HG03060 (cell line): ENCODE data around the gene JAZF1.

ENCODE experiments used
- ATAC-seq: cut with Tn5 transposase; IDR thresholded peaks from one replicate; pipeline ENCODE4 v1.9.1; 2021; ENCODE audit warnings: low read depth, moderate number of reproducible peaks; ENCODE audit not compliant: unreplicated experiment

Gene JAZF1

GRCh38 chr7:28180364-28181147, at the start of gene JAZF1:
Gene JAZF1 (minus strand): TSS chr7:28180795.
- no peak for ATAC-seq

- no peak for ATAC-seq
Observed at GRCh38 chr7:28230261-28230660, 49.7 kb upstream of the JAZF1 start.

- ATAC-seq = no peak
Observed at GRCh38 chr7:28228396-28228795, 47.8 kb upstream of the JAZF1 start.

GRCh38 chr7:28226003-28226402, 45.4 kb upstream of the JAZF1 start:
- ATAC-seq = no peak

- no peak for ATAC-seq
Observed at GRCh38 chr7:28225576-28225975, 45.0 kb upstream of the JAZF1 start.

- no peak for ATAC-seq
Observed at GRCh38 chr7:28224675-28225074, 44.1 kb upstream of the JAZF1 start.

- no peak for ATAC-seq
Observed at GRCh38 chr7:28224172-28224571, 43.6 kb upstream of the JAZF1 start.

GRCh38 chr7:28222636-28223035, 42.0 kb upstream of the JAZF1 start:
- no peak for ATAC-seq

GRCh38 chr7:28219793-28220192, 39.2 kb upstream of the JAZF1 start:
- ATAC-seq = no peak

- ATAC-seq = no peak
Observed at GRCh38 chr7:28217143-28217542, 36.5 kb upstream of the JAZF1 start.

GRCh38 chr7:28211006-28211405, 30.4 kb upstream of the JAZF1 start:
- no peak for ATAC-seq

- no peak for ATAC-seq
Observed at GRCh38 chr7:28208506-28208905, 27.9 kb upstream of the JAZF1 start.

- ATAC-seq = no peak
Observed at GRCh38 chr7:28207486-28208158, 27.0 kb upstream of the JAZF1 start.

- ATAC-seq = no peak
Observed at GRCh38 chr7:28205506-28205905, 24.9 kb upstream of the JAZF1 start.

- no peak for ATAC-seq
Observed at GRCh38 chr7:28203508-28204240, 23.1 kb upstream of the JAZF1 start.

GRCh38 chr7:28202222-28202621, 21.6 kb upstream of the JAZF1 start:
- no peak for ATAC-seq

GRCh38 chr7:28201131-28201530, 20.5 kb upstream of the JAZF1 start:
- no peak for ATAC-seq

GRCh38 chr7:28200598-28200997, 20.0 kb upstream of the JAZF1 start:
- no peak for ATAC-seq

GRCh38 chr7:28199021-28199510, 18.5 kb upstream of the JAZF1 start:
- no peak for ATAC-seq

GRCh38 chr7:28195910-28196620, 15.5 kb upstream of the JAZF1 start:
- no peak for ATAC-seq
